K562 (cell line): ENCODE results near the gene SCAMP3. TPM values are rescaled to one million over a fixed set of nuclear protein-coding genes. Genes with fewer than 3 reads are reported as not detected.

Experiments used
- EP300 ChIP-seq: IDR thresholded peaks from 2 replicates; pipeline ENCODE4 v1.6.1; 2012; ENCODE audit warnings: low read length, improper control_type of control experiment
- ILF3 ChIP-seq: fragments of 450-650 bp; IDR thresholded peaks from 2 replicates; pipeline ENCODE4 v1.6.1; 2018; ENCODE audit warnings: antibody characterized with exemption, mild to moderate bottlenecking, moderate library complexity, borderline replicate concordance
- L3MBTL2 ChIP-seq: fragments of 450-650 bp; IDR thresholded peaks from 2 replicates; pipeline ENCODE4 v1.6.1; 2016; ENCODE audit warnings: mild to moderate bottlenecking, moderate library complexity
- NRF1 ChIP-seq, 2 experiments: fragments of 450-650 bp; IDR thresholded peaks in 1 of 2; conservative IDR thresholded peaks in 1 of 2; 2 replicates each; pipeline ENCODE4 v1.6.1; 2014; ENCODE audit warnings: mild to moderate bottlenecking in 2 of 2
- RBM39 ChIP-seq: fragments of 200-400 bp; formaldehyde crosslinking; optimal IDR thresholded peaks from 2 replicates; pipeline ENCODE3; 2018; ENCODE audit warnings: low read depth, low read length
- SRSF7 ChIP-seq: fragments of 200-400 bp; formaldehyde crosslinking; optimal IDR thresholded peaks from 2 replicates; pipeline ENCODE3; 2017; ENCODE audit warnings: mild to moderate bottlenecking, low read depth, low read length
- ZNF143 ChIP-seq: sonication (generic); formaldehyde crosslinking; IDR thresholded peaks from 2 replicates; pipeline ENCODE4 v1.9.0; 2022; ENCODE audit warnings: mild to moderate bottlenecking, missing genetic modification reagents
- ZNF764 ChIP-seq: fragments of 250-450 bp; sonication (Bioruptor Pico); IDR thresholded peaks from 2 replicates; pipeline ENCODE4 v1.4.0; 2020; ENCODE audit warnings: low read depth, mild to moderate bottlenecking, moderate library complexity
- polyA plus RNA-seq, 8 experiments: library from polyadenylated mRNA; depleted of rRNA in 4 of 8; stranded (reverse) in 5 of 8; unstranded in 3 of 8; fragments of >200 nt; fragmentation: Nextera tagmentation in 2 of 8; fragmentation: Illumina TruSeq in 1 of 8; extraction: Ambion mirVana in 2 of 8; extraction: Trizol in 1 of 8; gene quantifications; 2 replicates each; pipeline versions ENCODE4 v1.2.1 to v1.2.3, GENCODE V29; 2011 to 2014; ENCODE audit warnings: inconsistent platforms in 1 of 8, missing spikeins in 1 of 8
- total RNA-seq, 7 experiments: library from RNA; depleted of rRNA in 6 of 7; stranded (reverse); fragments of >200 nt in 6 of 7; fragmentation: Illumina TruSeq in 2 of 7; extraction: Trizol in 2 of 7; gene quantifications; 2 replicates each; pipeline versions ENCODE4 v1.2.1 to v1.2.3, GENCODE V29; 2011 to 2021; ENCODE audit warnings: low replicate concordance in 1 of 7
- TF ChIP-seq, protein P1 (sequence below), 3 experiments: fragments of 200-800 bp in 1 of 3; fragments of 250-450 bp in 1 of 3; fragments of 450-650 bp in 1 of 3; sonication (Bioruptor Pico) in 1 of 3; sonication (Bioruptor generic) in 1 of 3; formaldehyde crosslinking in 1 of 3; IDR thresholded peaks; 2 replicates each; pipeline versions ENCODE4 v1.6.1 to v1.8.0; 2016 to 2022; ENCODE audit warnings: mild to moderate bottlenecking in 2 of 3, missing genetic modification characterization in 2 of 3, missing compliant biosample characterization in 1 of 3, moderate library complexity in 1 of 3
- TF ChIP-seq, protein P2 (sequence below): fragments of 250-450 bp; sonication (Bioruptor Pico); IDR thresholded peaks from 2 replicates; pipeline ENCODE4 v1.5.0; 2021
- TF ChIP-seq, protein P3 (sequence below), 2 experiments: fragments of 450-650 bp; IDR thresholded peaks; 2 replicates each; pipeline ENCODE4 v1.6.1; 2018; ENCODE audit warnings: mild to moderate bottlenecking in 2 of 2, low read depth in 1 of 2; ENCODE audit not compliant: partially characterized antibody in 2 of 2
- TF ChIP-seq, protein P4 (sequence below): fragments of 200-800 bp; sonication (Bioruptor generic); IDR thresholded peaks from 2 replicates; pipeline ENCODE4 v1.6.1; 2016; ENCODE audit warnings: missing genetic modification characterization, missing compliant biosample characterization

The SCAMP3 gene
- total and polyA plus RNA-seq, 9 of the 15 experiments (the other 6 are each of a cell fraction or from before 2014, with no cell fraction given): 14.2 to 131 (median 86.1) TPM

DNA sequence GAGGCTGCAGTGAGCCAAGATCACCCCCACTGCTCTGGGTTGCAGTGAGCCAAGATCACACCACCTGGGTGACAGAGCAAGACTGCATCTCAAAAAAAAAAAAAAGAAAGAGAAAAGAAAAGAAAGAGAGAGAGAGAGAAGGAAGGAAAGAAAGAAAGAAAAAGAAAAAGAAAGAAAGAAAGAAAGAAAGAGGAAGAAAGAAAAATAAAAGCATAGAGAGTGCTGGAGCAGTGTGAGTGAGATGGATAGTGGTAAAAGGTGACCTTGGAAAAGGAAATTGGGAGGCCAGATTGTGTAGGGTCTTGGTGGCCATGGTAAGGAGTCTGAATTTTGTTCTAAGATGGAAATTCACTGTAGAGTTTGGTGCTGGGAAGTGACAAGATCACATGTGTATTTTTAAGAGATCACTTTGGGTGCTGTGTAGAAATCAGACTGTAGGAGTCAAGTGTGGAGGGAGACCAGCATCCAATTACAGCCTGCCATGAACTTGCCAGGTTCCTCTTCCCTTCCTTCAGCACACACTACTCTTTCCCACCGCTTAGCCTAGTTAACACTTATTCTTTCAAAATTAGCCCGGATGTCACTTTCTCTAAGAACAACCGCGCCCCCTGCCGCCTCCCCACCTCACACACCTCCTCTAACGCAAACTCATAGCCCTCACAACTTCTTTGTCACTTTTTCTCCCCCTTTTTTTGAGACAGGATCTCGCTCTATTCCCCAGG is 35.8 kb downstream of the SCAMP3 start (continued):
- TF ChIP-seq L3MBTL2 (no peak), ZNF143 (no peak), ZNF764 (CRISPR knock-in tag) (no peak), NRF1 (conservative IDR thresholded peaks at IDR 0.05 in 1 of 2, IDR thresholded peaks at IDR 0.05 in 1 of 2) (no peak), SRSF7 (no peak), EP300 (no peak), RBM39 (peak; percentile 17), ILF3 (no peak)
- TF ChIP-seq, protein P1, sequence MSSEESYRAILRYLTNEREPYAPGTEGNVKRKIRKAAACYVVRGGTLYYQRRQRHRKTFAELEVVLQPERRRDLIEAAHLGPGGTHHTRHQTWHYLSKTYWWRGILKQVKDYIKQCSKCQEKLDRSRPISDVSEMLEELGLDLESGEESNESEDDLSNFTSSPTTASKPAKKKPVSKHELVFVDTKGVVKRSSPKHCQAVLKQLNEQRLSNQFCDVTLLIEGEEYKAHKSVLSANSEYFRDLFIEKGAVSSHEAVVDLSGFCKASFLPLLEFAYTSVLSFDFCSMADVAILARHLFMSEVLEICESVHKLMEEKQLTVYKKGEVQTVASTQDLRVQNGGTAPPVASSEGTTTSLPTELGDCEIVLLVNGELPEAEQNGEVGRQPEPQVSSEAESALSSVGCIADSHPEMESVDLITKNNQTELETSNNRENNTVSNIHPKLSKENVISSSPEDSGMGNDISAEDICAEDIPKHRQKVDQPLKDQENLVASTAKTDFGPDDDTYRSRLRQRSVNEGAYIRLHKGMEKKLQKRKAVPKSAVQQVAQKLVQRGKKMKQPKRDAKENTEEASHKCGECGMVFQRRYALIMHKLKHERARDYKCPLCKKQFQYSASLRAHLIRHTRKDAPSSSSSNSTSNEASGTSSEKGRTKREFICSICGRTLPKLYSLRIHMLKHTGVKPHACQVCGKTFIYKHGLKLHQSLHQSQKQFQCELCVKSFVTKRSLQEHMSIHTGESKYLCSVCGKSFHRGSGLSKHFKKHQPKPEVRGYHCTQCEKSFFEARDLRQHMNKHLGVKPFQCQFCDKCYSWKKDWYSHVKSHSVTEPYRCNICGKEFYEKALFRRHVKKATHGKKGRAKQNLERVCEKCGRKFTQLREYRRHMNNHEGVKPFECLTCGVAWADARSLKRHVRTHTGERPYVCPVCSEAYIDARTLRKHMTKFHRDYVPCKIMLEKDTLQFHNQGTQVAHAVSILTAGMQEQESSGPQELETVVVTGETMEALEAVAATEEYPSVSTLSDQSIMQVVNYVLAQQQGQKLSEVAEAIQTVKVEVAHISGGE (CRISPR knock-in tag; IDR thresholded peaks at IDR 0.05): no peak
- TF ChIP-seq, protein P2, sequence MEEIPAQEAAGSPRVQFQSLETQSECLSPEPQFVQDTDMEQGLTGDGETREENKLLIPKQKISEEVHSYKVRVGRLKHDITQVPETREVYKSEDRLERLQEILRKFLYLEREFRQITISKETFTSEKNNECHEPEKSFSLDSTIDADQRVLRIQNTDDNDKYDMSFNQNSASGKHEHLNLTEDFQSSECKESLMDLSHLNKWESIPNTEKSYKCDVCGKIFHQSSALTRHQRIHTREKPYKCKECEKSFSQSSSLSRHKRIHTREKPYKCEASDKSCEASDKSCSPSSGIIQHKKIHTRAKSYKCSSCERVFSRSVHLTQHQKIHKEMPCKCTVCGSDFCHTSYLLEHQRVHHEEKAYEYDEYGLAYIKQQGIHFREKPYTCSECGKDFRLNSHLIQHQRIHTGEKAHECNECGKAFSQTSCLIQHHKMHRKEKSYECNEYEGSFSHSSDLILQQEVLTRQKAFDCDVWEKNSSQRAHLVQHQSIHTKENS (CRISPR knock-in tag): no peak
- TF ChIP-seq, protein P3, sequence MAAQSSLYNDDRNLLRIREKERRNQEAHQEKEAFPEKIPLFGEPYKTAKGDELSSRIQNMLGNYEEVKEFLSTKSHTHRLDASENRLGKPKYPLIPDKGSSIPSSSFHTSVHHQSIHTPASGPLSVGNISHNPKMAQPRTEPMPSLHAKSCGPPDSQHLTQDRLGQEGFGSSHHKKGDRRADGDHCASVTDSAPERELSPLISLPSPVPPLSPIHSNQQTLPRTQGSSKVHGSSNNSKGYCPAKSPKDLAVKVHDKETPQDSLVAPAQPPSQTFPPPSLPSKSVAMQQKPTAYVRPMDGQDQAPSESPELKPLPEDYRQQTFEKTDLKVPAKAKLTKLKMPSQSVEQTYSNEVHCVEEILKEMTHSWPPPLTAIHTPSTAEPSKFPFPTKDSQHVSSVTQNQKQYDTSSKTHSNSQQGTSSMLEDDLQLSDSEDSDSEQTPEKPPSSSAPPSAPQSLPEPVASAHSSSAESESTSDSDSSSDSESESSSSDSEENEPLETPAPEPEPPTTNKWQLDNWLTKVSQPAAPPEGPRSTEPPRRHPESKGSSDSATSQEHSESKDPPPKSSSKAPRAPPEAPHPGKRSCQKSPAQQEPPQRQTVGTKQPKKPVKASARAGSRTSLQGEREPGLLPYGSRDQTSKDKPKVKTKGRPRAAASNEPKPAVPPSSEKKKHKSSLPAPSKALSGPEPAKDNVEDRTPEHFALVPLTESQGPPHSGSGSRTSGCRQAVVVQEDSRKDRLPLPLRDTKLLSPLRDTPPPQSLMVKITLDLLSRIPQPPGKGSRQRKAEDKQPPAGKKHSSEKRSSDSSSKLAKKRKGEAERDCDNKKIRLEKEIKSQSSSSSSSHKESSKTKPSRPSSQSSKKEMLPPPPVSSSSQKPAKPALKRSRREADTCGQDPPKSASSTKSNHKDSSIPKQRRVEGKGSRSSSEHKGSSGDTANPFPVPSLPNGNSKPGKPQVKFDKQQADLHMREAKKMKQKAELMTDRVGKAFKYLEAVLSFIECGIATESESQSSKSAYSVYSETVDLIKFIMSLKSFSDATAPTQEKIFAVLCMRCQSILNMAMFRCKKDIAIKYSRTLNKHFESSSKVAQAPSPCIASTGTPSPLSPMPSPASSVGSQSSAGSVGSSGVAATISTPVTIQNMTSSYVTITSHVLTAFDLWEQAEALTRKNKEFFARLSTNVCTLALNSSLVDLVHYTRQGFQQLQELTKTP (IDR thresholded peaks at IDR 0.05; ENCODE audit: low read depth in 1 of 2, partially characterized antibody in 2 of 2): no peak
- TF ChIP-seq, protein P4, sequence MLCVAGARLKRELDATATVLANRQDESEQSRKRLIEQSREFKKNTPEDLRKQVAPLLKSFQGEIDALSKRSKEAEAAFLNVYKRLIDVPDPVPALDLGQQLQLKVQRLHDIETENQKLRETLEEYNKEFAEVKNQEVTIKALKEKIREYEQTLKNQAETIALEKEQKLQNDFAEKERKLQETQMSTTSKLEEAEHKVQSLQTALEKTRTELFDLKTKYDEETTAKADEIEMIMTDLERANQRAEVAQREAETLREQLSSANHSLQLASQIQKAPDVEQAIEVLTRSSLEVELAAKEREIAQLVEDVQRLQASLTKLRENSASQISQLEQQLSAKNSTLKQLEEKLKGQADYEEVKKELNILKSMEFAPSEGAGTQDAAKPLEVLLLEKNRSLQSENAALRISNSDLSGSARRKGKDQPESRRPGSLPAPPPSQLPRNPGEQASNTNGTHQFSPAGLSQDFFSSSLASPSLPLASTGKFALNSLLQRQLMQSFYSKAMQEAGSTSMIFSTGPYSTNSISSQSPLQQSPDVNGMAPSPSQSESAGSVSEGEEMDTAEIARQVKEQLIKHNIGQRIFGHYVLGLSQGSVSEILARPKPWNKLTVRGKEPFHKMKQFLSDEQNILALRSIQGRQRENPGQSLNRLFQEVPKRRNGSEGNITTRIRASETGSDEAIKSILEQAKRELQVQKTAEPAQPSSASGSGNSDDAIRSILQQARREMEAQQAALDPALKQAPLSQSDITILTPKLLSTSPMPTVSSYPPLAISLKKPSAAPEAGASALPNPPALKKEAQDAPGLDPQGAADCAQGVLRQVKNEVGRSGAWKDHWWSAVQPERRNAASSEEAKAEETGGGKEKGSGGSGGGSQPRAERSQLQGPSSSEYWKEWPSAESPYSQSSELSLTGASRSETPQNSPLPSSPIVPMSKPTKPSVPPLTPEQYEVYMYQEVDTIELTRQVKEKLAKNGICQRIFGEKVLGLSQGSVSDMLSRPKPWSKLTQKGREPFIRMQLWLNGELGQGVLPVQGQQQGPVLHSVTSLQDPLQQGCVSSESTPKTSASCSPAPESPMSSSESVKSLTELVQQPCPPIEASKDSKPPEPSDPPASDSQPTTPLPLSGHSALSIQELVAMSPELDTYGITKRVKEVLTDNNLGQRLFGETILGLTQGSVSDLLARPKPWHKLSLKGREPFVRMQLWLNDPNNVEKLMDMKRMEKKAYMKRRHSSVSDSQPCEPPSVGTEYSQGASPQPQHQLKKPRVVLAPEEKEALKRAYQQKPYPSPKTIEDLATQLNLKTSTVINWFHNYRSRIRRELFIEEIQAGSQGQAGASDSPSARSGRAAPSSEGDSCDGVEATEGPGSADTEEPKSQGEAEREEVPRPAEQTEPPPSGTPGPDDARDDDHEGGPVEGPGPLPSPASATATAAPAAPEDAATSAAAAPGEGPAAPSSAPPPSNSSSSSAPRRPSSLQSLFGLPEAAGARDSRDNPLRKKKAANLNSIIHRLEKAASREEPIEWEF (CRISPR knock-in tag): no peak
